ENCODE data around the gene CPLANE1.
A peak's percentile ranks its signal among the peaks of the same experiment; 100 is the strongest.

The CPLANE1 gene

DNA sequence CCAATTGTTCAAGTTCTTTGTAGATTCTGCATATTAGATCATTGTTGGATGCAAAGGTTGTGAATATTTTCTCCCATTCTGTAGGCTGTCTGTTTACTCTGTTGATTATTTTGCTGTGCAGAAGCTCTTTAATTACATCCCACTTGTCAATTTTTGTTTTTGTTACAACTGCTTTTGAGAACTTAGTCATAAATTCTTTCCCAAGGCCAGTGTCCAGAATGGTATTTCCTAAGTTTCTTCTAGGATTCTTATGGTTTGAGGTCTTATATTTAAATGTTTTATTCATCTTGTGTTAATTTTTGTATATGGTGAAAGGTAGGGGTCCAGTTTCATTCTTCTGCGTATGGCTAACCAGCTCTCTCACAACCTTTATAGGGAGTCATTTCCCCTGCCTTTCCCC, 116.5 kb downstream of the CPLANE1 start:
- no peak overlapping the region for H3K4me3 ChIP-seq (ENCODE audit: low read depth, low read length)
- DNase-seq (ENCODE audit: low read depth) = no peak
- TF ChIP-seq, protein P1, sequence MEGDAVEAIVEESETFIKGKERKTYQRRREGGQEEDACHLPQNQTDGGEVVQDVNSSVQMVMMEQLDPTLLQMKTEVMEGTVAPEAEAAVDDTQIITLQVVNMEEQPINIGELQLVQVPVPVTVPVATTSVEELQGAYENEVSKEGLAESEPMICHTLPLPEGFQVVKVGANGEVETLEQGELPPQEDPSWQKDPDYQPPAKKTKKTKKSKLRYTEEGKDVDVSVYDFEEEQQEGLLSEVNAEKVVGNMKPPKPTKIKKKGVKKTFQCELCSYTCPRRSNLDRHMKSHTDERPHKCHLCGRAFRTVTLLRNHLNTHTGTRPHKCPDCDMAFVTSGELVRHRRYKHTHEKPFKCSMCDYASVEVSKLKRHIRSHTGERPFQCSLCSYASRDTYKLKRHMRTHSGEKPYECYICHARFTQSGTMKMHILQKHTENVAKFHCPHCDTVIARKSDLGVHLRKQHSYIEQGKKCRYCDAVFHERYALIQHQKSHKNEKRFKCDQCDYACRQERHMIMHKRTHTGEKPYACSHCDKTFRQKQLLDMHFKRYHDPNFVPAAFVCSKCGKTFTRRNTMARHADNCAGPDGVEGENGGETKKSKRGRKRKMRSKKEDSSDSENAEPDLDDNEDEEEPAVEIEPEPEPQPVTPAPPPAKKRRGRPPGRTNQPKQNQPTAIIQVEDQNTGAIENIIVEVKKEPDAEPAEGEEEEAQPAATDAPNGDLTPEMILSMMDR (IDR thresholded peaks at IDR 0.05; ENCODE audit: low read depth, low read length, missing control alignments) = no peak

DNA sequence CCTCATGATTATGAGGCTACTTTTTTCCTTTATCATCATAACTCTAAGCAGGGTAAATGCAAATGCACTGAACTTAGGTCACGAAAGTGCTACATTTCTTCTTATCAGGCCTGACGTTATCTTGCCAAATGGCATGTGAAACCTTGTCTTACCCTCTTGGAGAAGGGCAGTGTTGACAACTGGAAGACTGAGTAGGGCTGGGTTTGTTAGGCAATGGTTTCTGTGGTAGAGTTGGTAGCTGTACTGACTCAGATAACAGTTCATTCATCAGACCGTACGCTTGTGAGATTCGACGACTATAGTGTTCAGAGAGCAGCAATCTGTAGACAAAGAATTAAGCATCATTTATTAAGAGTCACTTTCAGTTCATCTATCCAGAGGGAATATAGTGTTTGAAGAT, 127.7 kb downstream of the CPLANE1 start:
- TF ChIP-seq, protein P1 (IDR thresholded peaks at IDR 0.05; ENCODE audit: low read depth, low read length, missing control alignments) = no peak
- no peak for DNase-seq (ENCODE audit: low read depth)
- no peak overlapping the region for H3K4me3 ChIP-seq (ENCODE audit: low read depth, low read length)

DNA sequence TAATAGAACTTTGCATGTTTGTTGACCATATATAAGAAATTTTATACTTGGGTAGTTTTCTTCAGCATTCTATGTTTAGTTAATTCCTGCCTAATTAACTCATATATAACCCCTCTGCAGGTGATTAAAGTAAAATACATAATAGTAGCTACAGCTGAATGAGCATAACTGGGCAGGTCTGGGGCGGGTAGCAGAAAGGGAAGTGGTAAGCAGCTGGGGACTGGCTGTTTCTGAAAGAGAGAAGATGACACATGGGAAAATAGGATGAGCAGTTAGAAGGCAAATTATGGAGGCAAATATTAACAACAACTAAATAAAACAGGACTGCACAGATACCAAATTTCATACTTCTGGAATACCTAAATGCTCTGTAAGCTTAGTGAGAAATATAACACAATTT, 128.1 kb downstream of the CPLANE1 start:
- H3K4me3 ChIP-seq (ENCODE audit: low read depth, low read length) = no peak overlapping the region
- TF ChIP-seq, protein P1 (IDR thresholded peaks at IDR 0.05; ENCODE audit: low read depth, low read length, missing control alignments) = no peak
- DNase-seq (ENCODE audit: low read depth) = no peak

DNA sequence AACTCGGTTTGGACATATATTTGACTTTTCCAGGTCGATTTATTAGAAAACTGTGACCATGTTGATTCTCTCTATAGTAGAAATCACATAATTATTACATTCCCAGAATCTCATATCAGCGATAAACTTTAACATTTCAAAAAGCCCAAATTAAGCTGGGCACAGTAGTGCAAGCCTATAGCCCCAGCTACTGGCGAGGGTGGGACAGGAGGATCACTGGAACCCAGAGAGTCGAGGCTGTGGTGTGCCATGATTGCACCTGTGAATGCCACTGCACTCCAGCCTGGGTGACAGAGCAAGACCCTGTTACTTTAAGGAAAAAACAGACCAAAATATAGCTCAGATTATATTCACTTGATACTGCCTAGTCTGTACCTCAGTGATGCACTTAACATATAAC, 128.9 kb downstream of the CPLANE1 start:
- H3K4me3 ChIP-seq (ENCODE audit: low read depth, low read length) = no peak overlapping the region
- TF ChIP-seq, protein P1 (IDR thresholded peaks at IDR 0.05; ENCODE audit: low read depth, low read length, missing control alignments) = peak; percentile 15
- no peak for DNase-seq (ENCODE audit: low read depth)

DNA sequence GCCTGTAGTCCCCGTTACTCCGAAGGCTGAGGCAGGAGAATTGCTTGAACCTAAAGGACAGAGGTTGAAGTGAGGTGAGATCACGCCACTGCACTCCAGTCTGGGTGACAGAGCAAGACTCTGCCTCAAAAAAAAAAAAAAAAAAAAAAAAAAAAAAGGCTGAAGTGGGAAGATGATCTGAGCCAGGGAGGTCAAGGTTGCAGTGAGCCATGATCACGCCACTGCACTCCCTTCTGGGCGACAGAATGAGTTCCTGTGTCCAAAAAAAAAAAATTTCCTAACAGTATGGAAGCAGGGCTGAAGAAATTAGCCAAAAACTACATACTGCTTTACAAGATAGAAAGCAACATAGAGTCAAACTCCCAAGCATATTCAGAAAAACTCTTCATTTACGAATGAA, 132.8 kb downstream of the CPLANE1 start:
- DNase-seq (ENCODE audit: low read depth) = no peak
- H3K4me3 ChIP-seq (ENCODE audit: low read depth, low read length) = no peak overlapping the region
- TF ChIP-seq, protein P1 (IDR thresholded peaks at IDR 0.05; ENCODE audit: low read depth, low read length, missing control alignments) = no peak

DNA sequence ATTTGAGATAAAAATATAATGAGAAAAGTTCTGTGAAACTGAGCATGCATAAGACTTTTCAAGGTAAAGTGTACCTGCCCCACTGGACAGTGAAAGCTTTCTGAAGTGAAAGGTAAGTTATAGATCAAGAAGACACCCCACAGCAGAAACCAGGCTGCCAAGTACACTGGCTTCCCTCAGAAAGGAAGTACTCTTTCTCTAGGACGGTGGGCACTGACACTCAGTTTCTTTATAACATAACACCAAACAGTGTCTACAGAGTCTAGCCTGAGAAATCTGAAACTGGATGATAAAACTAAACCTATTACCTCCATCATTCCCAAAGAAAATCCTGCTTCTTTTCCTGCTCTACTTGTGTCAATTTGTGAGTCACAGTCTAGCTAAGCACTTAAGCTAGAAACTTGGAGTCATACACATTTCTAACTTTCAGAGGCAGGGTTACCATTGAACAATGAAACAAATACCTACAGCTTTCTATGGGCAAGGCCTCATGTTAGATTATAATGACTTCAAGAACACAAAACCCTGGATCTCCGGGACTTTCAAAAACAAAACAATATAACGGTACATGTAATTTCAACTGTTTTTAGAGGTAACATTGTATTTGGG, 136.7 kb downstream of the CPLANE1 start:
- H3K4me3 ChIP-seq (ENCODE audit: low read depth, low read length) = no peak overlapping the region
- DNase-seq (ENCODE audit: low read depth) = no peak
- TF ChIP-seq, protein P1 (IDR thresholded peaks at IDR 0.05; ENCODE audit: low read depth, low read length, missing control alignments) = no peak

Data from GM12864 (cell line).